ENCODE data around the gene TMEM185B.

GRCh38 chr2:120226316-120226715 lies 3.1 kb upstream of the TMEM185B start:
- TF ChIP-seq ZZZ3 (IDR thresholded peaks at IDR 0.05; ENCODE audit: control insufficient read depth, insufficient read length, low read depth), result no peak
- no peak for TF ChIP-seq REST (IDR thresholded peaks at IDR 0.05; ENCODE audit: low read depth, low read length)
- no peak for TF ChIP-seq SMC3 (IDR thresholded peaks at IDR 0.05; ENCODE audit: borderline replicate concordance, low read length)
- no peak for TF ChIP-seq E2F4 (IDR thresholded peaks at IDR 0.05; ENCODE audit: low read depth, low read length)
- no peak for TF ChIP-seq KLF5 (IDR thresholded peaks at IDR 0.05; ENCODE audit: partially characterized antibody)
- TF ChIP-seq CTCF (IDR thresholded peaks at IDR 0.05 in 2 of 3, conservative IDR thresholded peaks at IDR 0.05 in 1 of 3; ENCODE audit: control insufficient read depth in 2 of 3, extremely low read depth in 1 of 3, insufficient read depth in 1 of 3, low read depth in 3 of 3, low read length in 3 of 3), result no peak
- TF ChIP-seq CBX5 (IDR thresholded peaks at IDR 0.05; ENCODE audit: low read depth), result no peak
- no peak for TF ChIP-seq KAT2A (conservative IDR thresholded peaks at IDR 0.05; ENCODE audit: control insufficient read depth, low read depth, low read length)
- TF ChIP-seq TAF1 (IDR thresholded peaks at IDR 0.05; ENCODE audit: borderline replicate concordance, low read depth, low read length), result no peak
- no peak for TF ChIP-seq ZNF217 (IDR thresholded peaks at IDR 0.05)

Measured in GM12878 (cell line).